GM12873 (cell line): ENCODE data around the gene HAGH.

Source experiments
- CTCF ChIP-seq: IDR thresholded peaks from 2 replicates; pipeline ENCODE4 v1.5.1; 2012; ENCODE audit warnings: low read depth, mild to moderate bottlenecking, moderate library complexity, low read length, control low read depth; ENCODE audit not compliant: insufficient read depth; ENCODE audit errors: missing control alignments

HAGH gene

DNA sequence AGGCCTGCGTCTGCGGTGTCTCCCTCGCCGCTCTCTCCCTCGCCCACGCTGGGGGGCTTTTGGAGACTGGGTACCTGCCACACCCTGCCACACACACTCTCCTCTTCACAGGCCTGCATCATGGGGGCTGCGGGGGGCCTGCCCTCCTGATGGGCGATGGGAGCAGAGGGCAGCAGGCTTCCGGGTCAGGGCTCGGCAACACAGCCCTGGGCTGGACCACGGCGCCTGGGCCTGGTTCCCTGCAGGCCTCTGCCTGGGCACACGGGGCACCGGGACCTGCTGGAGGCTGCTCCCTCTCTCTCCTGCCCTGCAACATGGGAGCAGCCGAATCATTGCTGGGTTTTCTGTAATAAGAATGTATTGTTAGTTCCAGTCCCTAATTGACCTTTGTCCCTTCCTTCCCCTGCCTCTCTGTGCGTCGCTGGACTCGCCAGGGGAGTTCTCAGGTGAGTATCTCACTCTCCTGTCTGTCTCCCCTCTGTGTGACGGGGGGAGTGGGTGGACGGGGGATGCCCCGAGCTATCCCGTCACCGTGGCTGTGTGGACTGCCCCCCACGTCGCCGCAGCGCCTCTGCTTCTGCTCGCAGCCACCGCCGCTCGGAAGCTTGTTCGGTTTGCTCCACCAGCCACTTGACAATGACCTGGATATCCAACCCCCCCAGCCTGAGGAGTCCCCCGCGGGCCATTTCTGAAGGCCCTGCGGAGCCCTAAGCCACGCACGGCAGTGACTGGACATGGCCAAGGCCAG, 68.7 kb downstream of the HAGH start:
- no peak for TF ChIP-seq CTCF
